Trophoblast cell (in vitro differentiated cells and primary cell): Measurements from ENCODE around the gene TMEM89.

Experiments
- DNase-seq, 2 donors: peaks; one replicate each; pipeline ENCODE4 v3.0.0-alpha.2; 2016
- H2AFZ ChIP-seq: 2 replicates; pipeline ENCODE4 v1.6.1; 2013; ENCODE audit warnings: low read length, moderate library complexity, mild to moderate bottlenecking; ENCODE audit not compliant: insufficient read depth, poor library complexity
- H2AK5ac ChIP-seq: 2 replicates; pipeline ENCODE4 v1.6.1; 2013; ENCODE audit warnings: mild to moderate bottlenecking, low read length
- H2BK120ac ChIP-seq: 2 replicates; pipeline ENCODE4 v1.6.1; 2013; ENCODE audit warnings: low read length, mild to moderate bottlenecking, moderate library complexity; ENCODE audit not compliant: insufficient read depth, poor library complexity
- H2BK12ac ChIP-seq: 2 replicates; pipeline ENCODE4 v1.6.1; 2013; ENCODE audit warnings: mild to moderate bottlenecking, low read length, moderate library complexity
- H2BK5ac ChIP-seq: 2 replicates; pipeline ENCODE4 v1.6.1; 2013; ENCODE audit warnings: low read length, low read depth, moderate library complexity, mild to moderate bottlenecking; ENCODE audit not compliant: poor library complexity
- H3K14ac ChIP-seq: 2 replicates; pipeline ENCODE4 v1.6.1; 2013; ENCODE audit warnings: mild to moderate bottlenecking, low read length
- H3K18ac ChIP-seq: 2 replicates; pipeline ENCODE4 v1.6.1; 2013; ENCODE audit warnings: mild to moderate bottlenecking, low read length
- H3K23ac ChIP-seq: 2 replicates; pipeline ENCODE4 v1.6.1; 2013; ENCODE audit warnings: low read length
- H3K27ac ChIP-seq: 2 replicates; pipeline ENCODE4 v1.5.1; 2013; ENCODE audit warnings: low read depth, mild to moderate bottlenecking, inconsistent platforms, low read length, moderate library complexity
- H3K27me3 ChIP-seq: 2 replicates; pipeline ENCODE4 v1.6.1; 2013; ENCODE audit warnings: inconsistent platforms, mild to moderate bottlenecking, low read length, moderate library complexity; ENCODE audit not compliant: insufficient read depth
- H3K36me3 ChIP-seq, 2 experiments: 1 replicate in 1 of 2; 2 replicates in 1 of 2; pipeline ENCODE4 v1.6.1; 2013; ENCODE audit warnings: low read length in 2 of 2, mild to moderate bottlenecking in 2 of 2, moderate library complexity in 1 of 2; ENCODE audit not compliant: insufficient read depth in 2 of 2, control insufficient read depth in 1 of 2
- H3K4ac ChIP-seq: 2 replicates; pipeline ENCODE4 v1.6.1; 2013; ENCODE audit warnings: low read depth, mild to moderate bottlenecking, low read length, moderate library complexity
- H3K4me1 ChIP-seq, 2 experiments: 1 replicate in 1 of 2; 2 replicates in 1 of 2; pipeline ENCODE4 v1.6.1; 2013; ENCODE audit warnings: low read length in 2 of 2, mild to moderate bottlenecking in 2 of 2, moderate library complexity in 1 of 2; ENCODE audit not compliant: insufficient read depth in 2 of 2, control insufficient read depth in 1 of 2
- H3K4me2 ChIP-seq: 2 replicates; pipeline ENCODE4 v1.6.1; 2013; ENCODE audit warnings: inconsistent platforms, mild to moderate bottlenecking, low read length, moderate library complexity
- H3K4me3 ChIP-seq: 2 replicates; pipeline ENCODE4 v1.5.1; 2013; ENCODE audit warnings: mild to moderate bottlenecking, low read depth, low read length, inconsistent platforms
- H3K79me1 ChIP-seq: one replicate; pipeline ENCODE4 v1.6.1; 2013; ENCODE audit warnings: low read length
- H3K79me2 ChIP-seq: 2 replicates; pipeline ENCODE4 v1.6.1; 2013; ENCODE audit warnings: low read length, mild to moderate bottlenecking; ENCODE audit not compliant: control insufficient read depth, insufficient read depth, poor library complexity
- H3K9ac ChIP-seq: 2 replicates; pipeline ENCODE4 v1.6.1; 2013; ENCODE audit warnings: mild to moderate bottlenecking, low read length
- H3K9me3 ChIP-seq: 2 replicates; pipeline ENCODE4 v1.6.1; 2013; ENCODE audit warnings: low read depth, mild to moderate bottlenecking, control low read depth, inconsistent platforms, low read length; ENCODE audit not compliant: insufficient read depth
- H4K12ac ChIP-seq: 2 replicates; pipeline ENCODE4 v1.6.1; 2013; ENCODE audit warnings: low read depth, mild to moderate bottlenecking, low read length, moderate library complexity
- H4K8ac ChIP-seq: 2 replicates; pipeline ENCODE4 v1.6.1; 2013; ENCODE audit warnings: low read depth, mild to moderate bottlenecking, low read length, moderate library complexity
- H4K91ac ChIP-seq: one replicate; pipeline ENCODE4 v1.6.1; 2013; ENCODE audit warnings: low read depth, mild to moderate bottlenecking, low read length, moderate library complexity
- WGBS: extraction: QIAGEN DNeasy Blood & Tissue Kit; methylation state at CpG from one replicate; pipeline ENCODE4 v1.1.7; 2013; ENCODE audit warnings: missing lambda C conversion rate; ENCODE audit not compliant: insufficient read length, insufficient coverage; ENCODE audit errors: extremely low coverage; 5-methylcytosine and 5-hydroxymethylcytosine counted together

Gene TMEM89

DNA sequence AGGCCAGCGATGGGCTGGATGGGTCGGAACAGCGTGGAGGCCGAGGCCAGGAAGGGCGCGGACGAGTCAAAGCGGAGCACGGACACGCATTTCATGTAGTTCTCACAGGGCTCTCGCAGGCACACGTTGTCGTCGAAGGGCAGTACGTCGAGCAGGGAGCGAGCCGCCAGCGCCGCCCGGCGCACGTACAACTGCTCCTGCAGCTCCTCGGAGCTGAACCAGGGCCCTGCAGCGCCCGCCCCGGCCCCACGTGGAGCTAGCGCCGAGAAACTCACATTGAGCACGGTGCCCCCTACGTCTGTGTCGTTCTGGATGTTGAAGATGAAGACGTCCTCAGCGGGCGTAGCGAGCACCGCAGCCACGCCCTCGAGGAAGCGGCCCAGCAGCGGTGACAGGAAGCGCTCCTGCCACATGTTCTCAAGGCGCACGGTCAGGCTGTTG is 35.3 kb upstream of the TMEM89 start:
- H3K14ac ChIP-seq: peak overlapping the region; percentile 52
- no peaks in the 10 kb centered on the region for H3K27me3 ChIP-seq
- no peak overlapping the region for H2AFZ ChIP-seq
- no peak overlapping the region for H2BK12ac ChIP-seq
- H3K23ac ChIP-seq: no peak overlapping the region
- peaks cover 35% of the 10 kb centered on the region for H3K9me3 ChIP-seq
- peak overlapping the region; percentile 72 for H4K8ac ChIP-seq
- no peak overlapping the region for H2AK5ac ChIP-seq
- no peak overlapping the region for H3K18ac ChIP-seq
- H3K36me3 ChIP-seq: no peaks in the 10 kb centered on the region
- no peak overlapping the region for H3K4ac ChIP-seq
- no peaks in the 10 kb centered on the region for H3K79me1 ChIP-seq
- H3K27ac ChIP-seq: no peak overlapping the region
- WGBS: no CpG with 5 or more reads among the region's 45 CpGs
- H3K79me2 ChIP-seq: no peaks in the 10 kb centered on the region
- peaks cover 9 to 14% of the 10 kb centered on the region in 2 experiments for H3K4me1 ChIP-seq
- H3K4me2 ChIP-seq: no peak overlapping the region
- no peak overlapping the region for H3K9ac ChIP-seq
- no peak for DNase-seq
- peak overlapping the region; percentile 21 for H3K4me3 ChIP-seq
- no peak overlapping the region for H4K91ac ChIP-seq
- H2BK5ac ChIP-seq: no peak overlapping the region
- no peak overlapping the region for H2BK120ac ChIP-seq
- H4K12ac ChIP-seq: no peak overlapping the region

- Histone ChIP-seq H3K4me3 (peak overlapping the region; percentile 60), H2AFZ (no peak overlapping the region), H3K4me1 (peaks cover 5 to 10% of the 10 kb centered on the region in 2 experiments), H4K8ac (peak overlapping the region; percentile 72), H3K23ac (no peak overlapping the region), H4K91ac (no peak overlapping the region), H3K4ac (no peak overlapping the region), H3K79me2 (no peaks in the 10 kb centered on the region), H3K9me3 (peaks cover 32% of the 10 kb centered on the region), H2AK5ac (no peak overlapping the region), H3K4me2 (peak overlapping the region; percentile 64), H3K9ac (no peak overlapping the region), H3K27ac (no peak overlapping the region), H3K14ac (peak overlapping the region; percentile 52), H2BK12ac (no peak overlapping the region), H3K27me3 (no peaks in the 10 kb centered on the region), H3K36me3 (no peaks in the 10 kb centered on the region), H2BK120ac (no peak overlapping the region), H2BK5ac (no peak overlapping the region), H3K79me1 (no peaks in the 10 kb centered on the region), H4K12ac (peak overlapping the region; percentile 20), H3K18ac (no peak overlapping the region)
- peak; percentile 91 to 94 for DNase-seq
- no CpG with 5 or more reads among the region's 94 CpGs for WGBS
These were observed 34.7 kb upstream of the TMEM89 start for GRCh38 chr3:48656061-48656840.

DNA sequence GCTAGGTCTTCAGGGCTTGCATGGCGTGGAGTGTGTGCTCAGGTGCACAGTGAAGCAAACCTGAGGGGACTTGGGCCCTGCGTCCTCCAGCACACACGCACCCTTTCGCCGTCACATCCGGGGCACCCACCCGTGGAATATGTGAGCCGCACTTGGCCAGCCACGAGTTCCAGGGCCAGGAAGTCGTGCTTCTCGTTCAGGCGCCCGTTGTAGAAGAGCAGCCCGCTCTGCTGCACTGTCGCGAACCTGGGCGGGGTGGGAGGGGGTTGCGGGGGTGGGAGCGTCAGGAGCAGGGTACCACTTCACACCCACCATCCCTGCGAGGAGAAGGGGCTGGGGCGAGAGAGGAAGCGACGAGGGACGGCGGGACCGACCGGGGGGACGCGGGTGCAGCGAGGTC is 34.0 kb upstream of the TMEM89 start:
- Histone ChIP-seq H4K8ac (no peak overlapping the region), H4K91ac (no peak overlapping the region), H3K79me2 (no peaks in the 10 kb centered on the region), H2BK5ac (no peak overlapping the region), H2BK12ac (no peak overlapping the region), H3K79me1 (no peaks in the 10 kb centered on the region), H2BK120ac (no peak overlapping the region), H3K4me1 (peaks cover 4 to 9% of the 10 kb centered on the region in 2 experiments), H3K9me3 (peaks cover 26% of the 10 kb centered on the region), H3K18ac (no peak overlapping the region), H2AFZ (no peak overlapping the region), H3K4me3 (no peak overlapping the region), H3K9ac (no peak overlapping the region), H4K12ac (no peak overlapping the region), H3K14ac (no peak overlapping the region), H3K23ac (no peak overlapping the region), H3K27me3 (no peaks in the 10 kb centered on the region), H3K4me2 (peak overlapping the region; percentile 64), H3K4ac (no peak overlapping the region), H3K27ac (no peak overlapping the region), H2AK5ac (no peak overlapping the region), H3K36me3 (no peaks in the 10 kb centered on the region)
- no peak for DNase-seq
- no CpG with 5 or more reads among the region's 30 CpGs for WGBS

GRCh38 chr3:48655063-48655462 is 33.5 kb upstream of the TMEM89 start:
- no peak overlapping the region for H2BK5ac ChIP-seq
- H4K12ac ChIP-seq: no peak overlapping the region
- H3K36me3 ChIP-seq: no peaks in the 10 kb centered on the region
- no peak overlapping the region for H3K9ac ChIP-seq
- H3K79me1 ChIP-seq: no peaks in the 10 kb centered on the region
- H3K18ac ChIP-seq: no peak overlapping the region
- no peak overlapping the region for H2BK120ac ChIP-seq
- no peak overlapping the region for H3K27ac ChIP-seq
- peaks cover 22% of the 10 kb centered on the region for H3K9me3 ChIP-seq
- H3K4me2 ChIP-seq: no peak overlapping the region
- no CpG with 5 or more reads among the region's 12 CpGs for WGBS
- H3K4me3 ChIP-seq: no peak overlapping the region
- H4K8ac ChIP-seq: no peak overlapping the region
- no peak overlapping the region for H2AFZ ChIP-seq
- no peak overlapping the region for H2AK5ac ChIP-seq
- DNase-seq: no peak
- no peak overlapping the region for H2BK12ac ChIP-seq
- no peak overlapping the region for H3K14ac ChIP-seq
- H3K4me1 ChIP-seq: peaks cover 4 to 9% of the 10 kb centered on the region in 2 experiments
- no peaks in the 10 kb centered on the region for H3K79me2 ChIP-seq
- H3K4ac ChIP-seq: no peak overlapping the region
- no peaks in the 10 kb centered on the region for H3K27me3 ChIP-seq
- H3K23ac ChIP-seq: no peak overlapping the region
- H4K91ac ChIP-seq: no peak overlapping the region
